Erythroblast (primary cell): ENCODE data around the gene CLIC4.

Source experiments
- GATA1 ChIP-seq: IDR thresholded peaks from 2 replicates; pipeline ENCODE4 v1.6.1; 2011; ENCODE audit warnings: low read depth, mild to moderate bottlenecking, control low read depth, low read length, moderate library complexity
- POLR2A ChIP-seq: IDR thresholded peaks from 2 replicates; pipeline ENCODE4 v1.6.1; 2011; ENCODE audit warnings: mild to moderate bottlenecking, low read length

- TF ChIP-seq POLR2A = no peak
- no peak for TF ChIP-seq GATA1
Observed at GRCh38 chr1:24850328-24850920, 105.2 kb downstream of the CLIC4 start.
